GM18499 (cell line): ENCODE data around the gene HCRTR1.

Experiments
- ATAC-seq: cut with Tn5 transposase; IDR thresholded peaks from one replicate; pipeline ENCODE4 v1.9.1; 2021; ENCODE audit warnings: moderate number of reproducible peaks; ENCODE audit not compliant: insufficient read depth, unreplicated experiment

Gene HCRTR1

DNA sequence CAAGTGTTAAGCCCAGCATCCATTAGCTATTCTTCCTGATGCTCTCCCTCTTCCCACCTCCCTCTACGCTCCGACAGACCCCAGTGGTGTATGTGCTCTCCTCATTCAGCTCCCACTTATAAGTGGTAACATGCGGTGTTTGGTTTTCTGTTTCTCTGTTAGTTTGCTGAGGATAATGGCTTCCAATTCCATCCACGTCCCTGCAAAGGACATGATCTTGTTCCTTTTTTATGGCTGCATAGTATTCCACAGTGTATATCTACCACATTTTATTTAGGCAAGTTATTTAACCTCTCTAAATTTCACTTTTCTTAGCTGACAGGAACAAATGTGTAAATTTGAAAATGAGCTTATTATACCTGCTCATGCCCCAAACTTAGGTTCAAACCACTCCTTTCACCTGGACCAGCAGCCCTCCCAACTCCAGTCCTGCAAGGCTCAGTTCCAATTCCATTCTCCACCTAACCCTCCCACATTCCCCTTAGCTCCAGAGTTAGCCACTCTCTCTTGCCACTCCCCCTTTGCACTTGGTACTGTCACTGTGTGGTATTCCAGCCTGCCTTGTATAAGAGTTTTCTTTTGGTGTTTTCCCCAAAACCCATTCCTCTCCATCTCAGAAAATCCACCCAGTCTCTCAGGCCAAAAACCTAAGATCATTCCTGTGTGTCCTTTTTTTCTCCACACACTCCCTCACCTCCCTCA, 28.9 kb downstream of the HCRTR1 start:
- ATAC-seq = no peak

DNA sequence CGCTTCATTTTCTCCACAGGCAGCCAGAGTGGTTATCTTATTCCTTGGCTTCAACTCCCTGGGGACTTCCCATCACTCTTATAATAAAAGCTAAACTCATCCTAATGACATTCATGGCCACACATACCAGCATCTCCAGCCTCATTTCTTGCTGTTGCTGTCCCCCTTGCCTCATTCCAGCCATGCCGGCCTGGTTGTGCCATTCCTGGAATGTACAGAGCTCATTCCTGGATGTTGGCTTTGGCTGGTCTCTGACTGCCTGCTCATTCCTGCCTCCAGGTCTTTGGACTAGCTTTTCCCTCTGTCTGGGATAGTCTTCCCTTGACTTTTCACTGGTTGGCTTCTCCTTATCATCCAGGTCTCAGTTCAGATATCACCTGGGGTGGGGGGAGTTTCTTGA, 29.6 kb downstream of the HCRTR1 start:
- no peak for ATAC-seq

DNA sequence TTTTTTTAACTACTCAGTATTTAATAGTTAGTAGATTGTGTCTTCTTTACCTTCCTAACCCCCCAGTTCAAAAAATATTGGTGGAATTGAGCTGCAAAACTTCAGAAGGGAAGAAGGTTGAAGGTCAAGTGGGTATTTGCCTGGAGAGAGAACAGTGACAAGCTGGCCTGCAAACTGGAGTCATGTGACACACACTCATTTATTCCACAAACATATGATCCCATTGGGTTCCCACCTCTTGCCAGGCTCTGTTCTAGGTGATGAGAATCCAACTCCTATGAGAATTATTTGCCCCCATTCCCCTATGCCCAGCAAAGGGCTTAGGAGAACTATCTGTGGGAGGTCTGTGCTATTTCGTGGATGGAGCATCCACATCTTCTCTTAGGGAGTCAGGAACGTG, 30.7 kb downstream of the HCRTR1 start:
- ATAC-seq = no peak

DNA sequence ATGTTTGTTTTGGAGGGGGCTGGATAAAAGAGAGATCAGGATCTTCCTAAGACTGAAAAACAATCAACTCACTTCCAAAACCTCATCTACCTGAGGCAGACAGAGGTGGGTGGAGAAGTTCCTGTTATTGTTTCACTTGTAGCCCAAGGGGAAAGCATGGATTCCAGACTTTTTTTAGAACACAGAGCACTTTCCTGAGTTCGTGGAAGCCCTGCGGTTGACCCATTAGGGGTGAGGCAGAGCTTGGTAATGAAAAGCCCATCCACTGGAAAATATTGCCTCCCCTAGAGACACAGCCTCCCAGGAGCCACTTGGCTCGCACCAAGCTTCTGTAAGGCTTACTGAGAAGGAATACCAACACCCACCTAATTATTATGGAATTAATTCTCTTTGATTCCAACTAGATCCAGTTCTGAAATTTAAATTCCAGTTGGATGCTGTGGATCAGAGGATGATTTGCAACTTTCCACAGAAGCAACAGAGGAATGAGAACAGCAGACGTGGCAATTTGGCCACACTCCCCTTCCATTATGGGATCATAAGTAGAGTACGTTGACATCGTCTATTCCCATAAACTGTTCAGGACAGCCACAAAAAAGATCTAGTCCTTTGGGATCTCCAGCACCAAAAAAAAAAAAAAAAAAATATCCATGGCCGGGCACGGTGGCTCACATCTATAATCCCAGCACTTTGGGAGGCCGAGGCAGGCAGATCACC, 31.3 kb downstream of the HCRTR1 start:
- ATAC-seq = no peak

DNA sequence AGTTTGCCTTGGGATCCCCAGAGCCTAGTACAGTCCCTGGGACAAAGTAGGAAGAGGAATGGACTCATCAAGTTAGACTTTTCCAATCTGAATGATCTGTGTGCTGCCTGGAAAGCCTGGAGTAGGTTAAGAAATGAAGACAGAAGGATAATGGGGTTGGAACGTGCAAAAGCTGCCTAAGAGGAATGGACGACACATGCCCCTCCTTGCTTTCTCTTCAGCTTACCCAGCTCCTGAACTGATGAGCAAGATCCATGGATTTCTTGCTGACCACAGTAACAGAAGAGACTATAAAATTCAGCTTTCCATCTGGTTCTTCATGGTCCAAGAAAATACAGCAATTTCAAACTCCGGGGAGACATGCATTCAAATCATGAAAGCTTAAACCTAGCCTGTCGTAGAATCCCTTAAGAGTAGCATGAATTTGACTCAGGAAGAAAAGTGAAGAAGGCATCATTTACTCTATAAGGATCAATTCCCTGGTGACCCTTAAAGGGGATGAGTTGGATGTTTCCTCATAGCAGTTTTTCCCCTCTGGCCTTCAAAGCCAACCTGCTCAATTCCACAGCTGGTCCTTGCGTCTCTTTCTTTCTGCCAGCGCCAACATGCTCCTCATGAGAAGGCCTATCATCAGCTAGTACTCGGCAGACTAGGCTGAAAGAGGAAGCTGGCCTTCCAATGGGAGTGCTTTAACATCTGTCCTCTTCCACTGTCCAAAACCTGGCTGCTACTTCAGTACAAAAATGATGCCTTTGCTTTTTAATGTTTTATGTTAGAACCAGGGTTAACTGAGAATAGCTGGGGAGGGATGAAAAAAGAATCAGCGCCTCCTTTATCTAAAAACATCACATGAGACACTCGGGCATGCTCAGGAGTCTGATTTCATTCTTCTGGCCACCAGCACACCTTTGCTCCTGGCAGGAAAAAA, 32.9 kb downstream of the HCRTR1 start:
- no peak for ATAC-seq

DNA sequence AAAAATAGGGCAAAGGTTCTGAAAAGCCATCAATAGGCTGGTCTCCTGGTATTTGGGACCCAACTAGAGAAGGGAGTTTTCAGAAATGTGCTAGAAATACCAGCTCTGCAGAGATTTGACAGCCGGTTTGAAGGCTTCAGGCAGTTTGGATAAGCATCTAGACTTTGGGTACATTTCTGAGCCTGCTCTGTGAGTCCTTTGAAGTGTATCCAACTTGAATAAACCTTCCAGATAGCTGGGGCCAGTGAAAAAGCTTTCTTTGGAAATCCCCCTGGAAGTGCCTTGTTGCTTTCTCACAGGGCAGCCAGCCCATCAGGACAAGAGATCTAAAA, 33.6 kb downstream of the HCRTR1 start:
- ATAC-seq = no peak

DNA sequence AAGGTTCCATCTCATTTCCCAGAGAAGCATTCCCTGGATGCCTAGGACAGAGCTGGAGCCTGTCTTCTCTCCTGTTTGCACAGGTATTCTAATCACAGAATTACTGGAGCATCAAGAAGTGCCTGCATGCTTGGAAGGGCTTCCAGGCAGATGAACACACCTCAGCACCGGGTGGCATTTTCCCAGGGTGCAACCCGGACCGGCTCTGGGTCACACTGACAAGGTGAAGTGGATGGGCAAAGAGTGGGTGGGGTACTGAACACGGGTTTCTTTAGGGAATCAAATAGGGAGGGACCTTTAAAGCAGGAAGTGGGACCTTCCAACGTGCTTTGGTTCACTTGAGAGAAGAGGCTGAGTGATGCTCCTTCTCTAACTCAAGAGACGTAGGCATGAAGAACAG, 34.3 kb downstream of the HCRTR1 start:
- ATAC-seq = no peak

DNA sequence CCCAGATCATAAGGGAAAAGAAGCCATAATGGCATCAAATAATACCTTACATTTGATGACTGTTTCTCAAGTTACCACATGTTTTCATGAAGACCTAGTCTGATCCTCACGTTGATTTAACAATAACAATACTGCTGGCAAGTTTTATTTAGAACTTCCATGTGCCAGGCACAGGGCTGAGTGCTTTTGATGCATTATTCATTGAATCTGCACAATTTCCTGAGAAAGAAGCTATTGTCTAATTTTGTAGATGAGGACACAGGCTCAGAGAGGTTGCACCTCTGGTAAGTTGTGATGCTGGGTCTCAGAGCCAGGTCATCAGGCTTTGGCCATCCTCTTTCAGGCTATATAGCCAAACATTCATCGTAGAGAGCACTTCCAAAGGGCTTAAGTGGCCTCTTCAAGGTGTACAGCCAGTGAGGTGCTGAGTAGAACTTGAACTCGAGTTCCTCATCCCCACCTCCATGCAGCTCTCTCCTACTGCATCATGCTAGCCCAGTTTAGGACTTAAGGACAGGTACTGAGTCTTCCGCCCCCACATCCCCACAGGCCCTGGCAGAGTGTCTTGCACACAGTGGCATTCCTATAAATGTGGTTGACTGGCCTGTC, 35.5 kb downstream of the HCRTR1 start:
- ATAC-seq = no peak

DNA sequence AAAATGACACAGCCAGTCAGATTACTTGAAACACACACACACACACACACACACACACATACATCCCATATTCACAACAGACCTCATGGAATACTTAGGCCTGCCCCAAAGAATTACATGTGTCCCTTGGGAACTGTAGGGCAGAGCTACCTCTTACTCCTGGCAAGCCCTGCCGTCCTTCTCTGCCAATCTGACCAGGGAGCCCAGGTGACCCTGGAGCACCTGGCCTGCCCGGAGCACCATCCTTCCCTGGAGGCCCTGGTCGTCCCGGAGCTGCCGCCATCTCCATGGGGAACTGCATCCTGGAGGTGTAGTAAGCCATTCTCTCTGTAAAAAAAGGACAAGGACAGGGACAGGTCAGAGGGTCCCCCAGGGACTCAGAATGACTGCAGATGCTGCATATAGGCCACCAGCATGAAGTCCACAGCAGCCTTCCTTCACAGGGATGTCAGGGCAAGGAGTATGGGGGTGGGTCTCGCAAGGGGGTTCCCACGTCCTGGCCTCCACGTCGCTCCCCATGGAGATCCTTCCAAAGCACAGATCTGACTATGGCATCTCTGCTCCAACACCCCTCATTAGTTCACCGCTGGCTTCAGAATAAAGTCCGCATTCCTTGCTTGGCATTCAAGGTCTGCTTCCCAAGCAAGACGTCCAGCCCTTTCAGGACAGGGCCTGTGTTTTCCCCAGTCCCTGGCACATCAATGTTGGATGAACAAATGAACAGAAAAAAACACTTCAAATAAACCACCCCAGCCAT, 36.4 kb downstream of the HCRTR1 start:
- ATAC-seq = no peak

DNA sequence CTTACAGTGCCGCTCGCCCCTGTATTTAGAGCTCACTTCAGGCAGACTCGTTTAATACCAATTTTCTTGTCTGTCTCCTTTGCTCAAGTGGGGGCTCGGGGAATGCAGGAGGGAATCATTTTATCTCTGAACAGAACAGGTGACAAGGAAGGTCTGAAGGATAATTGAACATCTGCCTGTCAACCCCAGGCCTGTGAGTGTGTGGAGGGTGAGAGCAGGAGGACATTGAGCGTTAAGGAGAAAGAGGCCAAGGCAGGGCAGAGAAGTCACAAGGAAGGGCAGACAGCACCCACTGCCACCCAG, 36.9 kb downstream of the HCRTR1 start:
- no peak for ATAC-seq

DNA sequence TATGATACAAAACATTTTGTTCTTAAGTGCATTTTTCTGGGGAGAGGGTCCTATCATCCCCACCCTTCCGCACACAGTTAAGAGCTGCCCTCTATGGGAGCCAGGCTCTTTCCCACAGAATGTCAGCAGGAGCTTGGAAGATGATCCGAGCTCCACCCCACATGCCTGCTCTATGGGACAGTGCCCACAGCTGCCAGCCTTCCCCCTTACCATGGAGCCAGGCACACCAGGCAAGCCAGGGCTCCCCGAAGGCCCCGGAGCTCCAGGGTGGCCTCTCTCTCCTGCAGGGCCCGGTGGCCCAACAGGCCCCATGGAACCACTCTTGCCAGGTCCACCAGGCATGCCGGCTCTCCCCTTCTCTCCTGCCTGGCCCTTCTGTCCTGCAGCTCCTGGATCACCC, 37.6 kb downstream of the HCRTR1 start:
- ATAC-seq = no peak

DNA sequence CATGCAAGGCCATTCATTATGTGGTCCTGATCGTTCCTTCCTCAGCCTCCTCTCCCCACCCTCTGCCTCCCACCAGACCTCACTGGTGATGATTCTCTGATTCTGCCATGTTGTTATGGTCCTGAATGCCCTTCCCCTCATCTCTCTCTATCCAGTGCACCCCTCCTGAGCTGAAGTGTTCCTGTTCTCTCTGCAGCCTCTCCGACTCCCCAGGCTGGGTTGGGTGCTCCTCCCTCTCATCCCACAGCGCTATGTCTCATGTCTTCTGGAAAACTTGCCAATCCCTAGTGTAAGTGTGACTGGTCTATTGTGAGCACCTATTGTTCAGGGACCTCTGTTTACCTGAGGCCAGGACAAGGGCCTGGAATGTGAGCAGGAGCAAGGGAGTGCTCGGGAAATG, 38.3 kb downstream of the HCRTR1 start:
- ATAC-seq = no peak

DNA sequence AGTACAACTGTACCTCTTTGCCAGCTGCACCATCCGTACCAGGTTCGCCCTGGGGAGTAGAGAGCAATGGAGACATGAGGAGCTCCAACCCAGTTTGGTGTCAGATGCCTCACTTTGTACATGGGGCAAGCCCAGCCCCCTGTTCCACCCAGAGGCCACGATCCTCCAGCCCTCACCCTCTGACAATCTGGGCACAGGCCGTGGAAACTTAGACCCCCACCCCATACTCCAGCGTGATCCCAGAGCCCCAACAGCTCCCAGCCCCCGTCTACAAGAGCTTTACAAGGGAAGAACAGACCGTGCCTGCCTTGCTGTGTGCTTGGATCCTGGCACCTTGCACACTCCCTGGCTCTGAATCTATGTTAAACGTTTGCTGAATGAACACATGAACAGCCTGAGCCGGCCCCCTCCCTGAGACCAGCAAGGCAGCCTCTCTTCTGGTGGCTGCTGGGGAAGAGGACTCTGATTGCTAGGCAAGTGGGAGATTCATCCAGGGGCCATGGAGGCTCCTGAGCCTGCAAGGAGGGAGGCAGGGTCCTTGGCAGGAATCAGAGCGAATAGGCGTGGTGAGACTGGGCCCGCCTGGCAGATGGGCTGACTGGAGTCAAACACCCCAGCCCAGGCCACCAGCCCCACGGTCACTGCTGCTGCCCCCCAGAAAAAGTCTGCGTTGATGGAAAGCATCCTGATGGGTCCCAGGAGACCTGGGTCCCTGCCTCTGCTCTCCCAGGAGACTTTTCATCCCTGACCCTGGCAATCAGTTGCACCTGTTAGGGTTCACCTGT, 39.7 kb downstream of the HCRTR1 start:
- no peak for ATAC-seq

DNA sequence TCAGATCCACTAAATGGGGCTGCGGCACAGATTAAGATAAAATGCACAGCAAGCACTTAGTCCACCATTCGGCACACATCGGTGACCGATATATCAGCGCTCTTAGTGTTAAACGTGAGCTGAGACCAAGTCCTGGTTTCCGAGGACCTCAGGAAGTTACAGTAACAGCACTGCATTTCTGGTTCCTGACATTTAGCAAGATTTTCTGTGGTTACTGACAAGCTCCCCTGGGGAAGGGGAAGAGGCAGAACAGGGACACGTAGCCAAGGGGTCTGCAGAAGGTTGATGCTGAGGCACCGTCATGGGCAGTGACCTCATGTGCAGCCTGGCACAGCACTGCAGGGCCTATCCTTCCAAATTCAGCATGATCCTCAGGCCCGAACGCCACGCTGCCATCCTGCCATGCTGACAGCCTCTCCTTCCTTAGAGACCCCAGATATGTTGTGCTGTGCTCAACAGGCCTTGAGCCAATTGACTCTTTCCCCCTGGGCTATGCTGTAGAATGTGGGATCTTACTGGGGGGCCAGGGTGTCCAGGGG, 40.6 kb downstream of the HCRTR1 start:
- ATAC-seq = no peak

DNA sequence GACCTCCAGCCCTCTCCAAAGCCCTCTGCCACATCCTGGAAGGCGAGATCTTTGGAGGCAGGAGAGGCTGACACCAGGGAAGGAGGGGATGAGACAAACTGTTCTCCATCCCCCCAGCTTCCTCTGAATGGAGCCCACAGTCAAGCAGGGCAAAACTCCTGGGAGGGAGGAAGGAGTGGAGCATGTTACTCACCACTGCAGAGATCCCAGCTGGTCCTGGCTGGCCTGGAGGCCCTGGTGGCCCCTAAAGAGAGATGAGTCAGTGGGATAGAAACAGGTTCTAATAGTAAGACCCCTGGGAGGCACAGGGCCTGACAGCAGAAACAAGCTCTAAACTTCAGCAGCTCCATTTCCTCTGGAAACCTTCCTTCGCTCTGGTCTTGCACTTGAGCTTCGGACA, 41.2 kb downstream of the HCRTR1 start:
- no peak for ATAC-seq

DNA sequence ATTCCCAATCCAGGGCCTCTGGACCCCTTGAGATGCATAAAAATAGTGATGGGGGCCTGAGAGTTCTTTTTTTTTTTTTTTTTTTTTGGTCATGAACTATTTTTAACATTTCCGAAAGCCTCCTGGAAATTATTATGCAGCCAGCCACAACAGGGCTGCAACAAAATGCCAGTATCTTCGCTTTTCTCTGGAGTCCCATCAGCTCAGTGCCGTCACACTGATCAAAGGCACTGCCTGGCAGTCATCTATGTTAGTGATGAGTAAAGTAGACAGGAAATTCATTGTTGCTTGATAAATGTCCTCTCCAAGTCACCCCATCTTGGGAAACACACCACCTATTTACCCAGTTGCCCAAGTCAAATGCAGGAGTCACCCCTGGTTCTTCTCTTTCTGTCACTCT, 42.4 kb downstream of the HCRTR1 start:
- ATAC-seq = no peak

DNA sequence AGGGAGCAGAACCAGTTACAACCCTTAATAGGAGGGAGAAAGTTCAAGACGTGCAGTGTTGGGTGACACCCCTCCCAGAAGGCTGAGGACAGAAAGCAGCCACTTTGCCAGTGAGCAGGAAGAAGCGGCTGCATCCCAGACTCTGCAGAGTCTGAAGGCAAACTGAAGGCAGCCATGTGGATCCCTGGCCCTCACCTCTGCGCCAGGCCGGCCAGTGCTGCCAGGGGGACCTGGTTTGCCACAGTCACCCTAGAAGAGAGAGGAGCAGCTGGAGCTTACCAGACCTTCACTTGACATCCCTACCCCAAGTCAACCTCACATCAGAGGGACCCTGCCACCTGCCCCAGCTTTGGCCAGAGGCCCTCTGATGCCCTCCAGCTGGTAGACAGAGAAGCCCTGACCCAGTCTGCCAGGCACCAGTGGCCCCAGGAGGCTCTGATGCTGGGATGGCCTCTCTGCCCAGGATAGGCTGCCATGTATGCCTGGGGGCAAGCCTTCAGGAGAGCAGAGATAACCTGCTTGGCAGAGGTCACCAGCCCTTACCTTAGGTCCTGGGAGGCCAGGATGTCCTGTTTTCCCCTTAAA, 43.5 kb downstream of the HCRTR1 start:
- no peak for ATAC-seq

DNA sequence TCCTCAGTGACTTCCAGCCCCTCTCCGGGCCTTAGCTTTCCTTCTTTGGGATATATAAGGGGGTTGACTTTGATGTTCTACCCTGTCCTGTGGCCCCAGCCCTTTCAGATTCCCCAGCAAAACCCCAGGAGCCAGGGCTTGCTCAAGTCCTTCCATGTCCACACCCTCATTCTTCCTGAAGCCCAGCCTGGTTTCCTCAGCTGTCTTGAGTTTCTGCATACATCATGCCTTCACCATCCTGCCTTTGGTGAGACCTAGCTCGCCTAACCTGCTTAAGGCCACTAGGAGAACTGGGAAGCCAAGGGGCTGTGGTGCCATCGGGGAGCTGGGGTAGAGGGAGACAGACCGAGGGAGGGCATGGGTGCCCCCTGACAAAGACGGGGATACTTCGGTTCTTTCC, 44.4 kb downstream of the HCRTR1 start:
- no peak for ATAC-seq

DNA sequence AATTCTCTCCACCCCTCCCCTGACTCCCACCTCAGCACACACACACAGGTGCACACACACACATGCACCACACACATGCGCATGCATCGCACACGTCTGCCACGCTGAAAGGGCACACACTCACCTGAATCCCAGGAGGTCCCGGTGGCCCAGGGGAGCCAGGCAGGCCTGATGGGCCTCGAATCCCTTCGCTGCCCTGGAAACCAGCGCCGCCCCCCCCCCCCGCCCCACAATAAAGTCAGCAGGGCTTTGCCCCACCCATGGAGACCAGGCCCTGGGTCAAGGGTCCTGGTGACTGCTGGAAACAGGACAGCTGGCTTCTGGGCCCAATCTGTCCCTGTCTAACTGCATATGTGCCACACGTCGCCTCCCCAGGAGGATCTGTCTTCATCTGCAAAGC, 45.0 kb downstream of the HCRTR1 start:
- no peak for ATAC-seq
